Hepatocyte (in vitro differentiated cells): ENCODE measurements around the gene CHIC1. TPM values are rescaled to one million over a fixed set of nuclear protein-coding genes. Genes with fewer than 3 reads are reported as not detected.

Experiments
- DNase-seq: peaks from one replicate; pipeline ENCODE4 v3.0.0-alpha.2; 2016; ENCODE audit warnings: low spot score
- H2AFZ ChIP-seq: fragments of 200-600 bp; sonication (generic); 2 replicates; pipeline ENCODE4 v1.6.0; 2016; ENCODE audit warnings: antibody characterized with exemption, mild to moderate bottlenecking
- H3K27ac ChIP-seq: fragments of 200-600 bp; sonication (generic); 2 replicates; pipeline ENCODE4 v1.5.1; 2016; ENCODE audit warnings: mild to moderate bottlenecking
- H3K27me3 ChIP-seq: fragments of 200-600 bp; sonication (generic); 2 replicates; pipeline ENCODE4 v1.6.1; 2016
- H3K36me3 ChIP-seq: fragments of 200-600 bp; sonication (generic); replicated peaks from 2 replicates; pipeline ENCODE4 v1.5.1; 2016; ENCODE audit warnings: low read depth; ENCODE audit not compliant: insufficient read depth
- H3K4me1 ChIP-seq: fragments of 200-600 bp; sonication (generic); 2 replicates; pipeline ENCODE4 v1.5.1; 2016; ENCODE audit warnings: mild to moderate bottlenecking, moderate library complexity; ENCODE audit not compliant: insufficient read depth
- H3K4me2 ChIP-seq: fragments of 200-600 bp; sonication (generic); 2 replicates; pipeline ENCODE4 v1.6.0; 2016
- H3K4me3 ChIP-seq: fragments of 200-600 bp; sonication (generic); 2 replicates; pipeline ENCODE4 v1.5.1; 2016; ENCODE audit warnings: mild to moderate bottlenecking
- H3K79me2 ChIP-seq: fragments of 200-600 bp; sonication (generic); 2 replicates; pipeline ENCODE4 v1.6.0; 2017; ENCODE audit warnings: mild to moderate bottlenecking
- H3K9me2 ChIP-seq: fragments of 200-600 bp; sonication (generic); replicated peaks from 2 replicates; pipeline ENCODE4 v1.6.0; 2017; ENCODE audit warnings: mild to moderate bottlenecking; ENCODE audit not compliant: insufficient read depth
- H3K9me3 ChIP-seq: fragments of 200-600 bp; sonication (generic); 2 replicates; pipeline ENCODE4 v1.5.1; 2016; ENCODE audit warnings: low read depth, mild to moderate bottlenecking
- H4K20me1 ChIP-seq: fragments of 200-600 bp; sonication (generic); 2 replicates; pipeline ENCODE4 v1.6.0; 2016; ENCODE audit warnings: mild to moderate bottlenecking; ENCODE audit not compliant: insufficient read depth, poor library complexity, severe bottlenecking
- CTCF ChIP-seq: fragments of 200-600 bp; sonication (generic); IDR thresholded peaks from 2 replicates; pipeline ENCODE4 v1.5.1; 2016; ENCODE audit warnings: antibody characterized with exemption, mild to moderate bottlenecking; ENCODE audit not compliant: poor library complexity
- EZH2 ChIP-seq: fragments of 200-600 bp; sonication (generic); IDR thresholded peaks from 2 replicates; pipeline ENCODE4 v1.6.1; 2016; ENCODE audit warnings: antibody characterized with exemption, mild to moderate bottlenecking, borderline replicate concordance
- EZH2phosphoT487 ChIP-seq: fragments of 200-600 bp; sonication (generic); IDR thresholded peaks from one replicate; pipeline ENCODE4 v1.6.1; 2018; ENCODE audit warnings: antibody characterized with exemption, mild to moderate bottlenecking, low read depth, moderate library complexity; ENCODE audit not compliant: unreplicated experiment, severe bottlenecking
- WGBS: methylation state at CpG from one replicate; pipeline ENCODE4 v1.1.6; 2016; ENCODE audit warnings: low lambda C conversion rate; ENCODE audit errors: missing lambda C conversion rate; 5-methylcytosine and 5-hydroxymethylcytosine counted together
- polyA plus RNA-seq: library from polyadenylated mRNA; unstranded; fragments of >200 nt; fragmentation: Nextera tagmentation; extraction: Ambion mirVana; gene quantifications from 2 replicates; pipeline ENCODE4 v1.2.1, GENCODE V29; 2016
- total RNA-seq: library from RNA; depleted of rRNA; stranded (reverse); fragments of >200 nt; gene quantifications from 2 replicates; pipeline ENCODE4 v1.2.3, GENCODE V29; 2014

The CHIC1 gene
- total and polyA plus RNA-seq, 2 experiments from 2014 or later = 1.3 to 15.9 TPM

GRCh38 chrX:73556159-73556558, 6.8 kb upstream of the CHIC1 start:
- no peaks in the 10 kb centered on the region for H3K9me3 ChIP-seq
- H3K36me3 ChIP-seq = no peaks in the 10 kb centered on the region
- H2AFZ ChIP-seq = no peak overlapping the region
- no peak for DNase-seq
- no peak overlapping the region for H3K4me2 ChIP-seq
- TF ChIP-seq EZH2phosphoT487 (no peak), CTCF (no peak), EZH2 (no peak)
- no peak overlapping the region for H3K27ac ChIP-seq
- no peaks in the 10 kb centered on the region for H4K20me1 ChIP-seq
- no peak overlapping the region for H3K4me3 ChIP-seq
- H3K79me2 ChIP-seq = no peaks in the 10 kb centered on the region
- no peaks in the 10 kb centered on the region for H3K27me3 ChIP-seq
- H3K4me1 ChIP-seq = no peaks in the 10 kb centered on the region
- no peaks in the 10 kb centered on the region for H3K9me2 ChIP-seq

GRCh38 chrX:73561801-73562200, 1.2 kb upstream of the CHIC1 start:
- no peak overlapping the region for H3K27ac ChIP-seq
- DNase-seq = no peak
- H3K4me1 ChIP-seq = no peaks in the 10 kb centered on the region
- H3K4me2 ChIP-seq = peak overlapping the region; percentile 77
- TF ChIP-seq EZH2 (no peak), EZH2phosphoT487 (no peak), CTCF (no peak)
- no peaks in the 10 kb centered on the region for H3K9me2 ChIP-seq
- WGBS = 49% methylated on average over 3 of the region's 3 CpGs
- no peak overlapping the region for H2AFZ ChIP-seq
- no peaks in the 10 kb centered on the region for H3K79me2 ChIP-seq
- H3K4me3 ChIP-seq = no peak overlapping the region
- no peaks in the 10 kb centered on the region for H3K27me3 ChIP-seq
- no peaks in the 10 kb centered on the region for H4K20me1 ChIP-seq
- H3K36me3 ChIP-seq = no peaks in the 10 kb centered on the region
- H3K9me3 ChIP-seq = no peaks in the 10 kb centered on the region

GRCh38 chrX:73562458-73562857, 539 bp upstream of the CHIC1 start:
- H2AFZ ChIP-seq = peak overlapping the region; percentile 91
- no peak for DNase-seq
- H3K4me2 ChIP-seq = peak overlapping the region; percentile 77

More at GRCh38 chrX:73562458-73562857, 539 bp upstream of the CHIC1 start:
- H3K9me2 ChIP-seq = no peaks in the 10 kb centered on the region
- H3K27me3 ChIP-seq = no peaks in the 10 kb centered on the region
- peak overlapping the region; percentile 64 for H3K4me3 ChIP-seq
- TF ChIP-seq EZH2phosphoT487 (no peak), CTCF (no peak), EZH2 (no peak)
- no peaks in the 10 kb centered on the region for H3K9me3 ChIP-seq
- no peaks in the 10 kb centered on the region for H3K79me2 ChIP-seq
- H3K36me3 ChIP-seq = no peaks in the 10 kb centered on the region
- H3K27ac ChIP-seq = peak overlapping the region; percentile 88
- no peaks in the 10 kb centered on the region for H4K20me1 ChIP-seq
- H3K4me1 ChIP-seq = no peaks in the 10 kb centered on the region
- 39% methylated on average over 3 of the region's 3 CpGs for WGBS
